AG04449 (cell line): ENCODE data around the gene FRMD4B.

Experiments used
- CTCF ChIA-PET: fragments of 350-600 bp; formaldehyde crosslinking; extraction: SDS; loops from one replicate; lab custom pipeline; 2021; ENCODE audit warnings: antibody characterized with exemption; lab: Yijun Ruan, JAX
- POLR2A ChIA-PET: fragments of 400-600, 350-600 bp; formaldehyde crosslinking; extraction: SDS; loops from one replicate; lab custom pipeline; 2020; ENCODE audit warnings: antibody characterized with exemption, inconsistent platforms; lab: Yijun Ruan, JAX
- DNase-seq: peaks from one replicate; pipeline ENCODE4 v3.0.0-alpha.2; 2010; ENCODE audit warnings: low read depth, low spot score
- H3K4me3 ChIP-seq: 2 replicates; pipeline ENCODE4 v1.5.1; 2011; ENCODE audit warnings: low read depth, mild to moderate bottlenecking, control low read depth, low read length
- CTCF ChIP-seq: IDR thresholded peaks from one replicate; pipeline ENCODE4 v1.5.1; 2011; ENCODE audit warnings: mild to moderate bottlenecking, moderate library complexity, low read length, control low read depth, inconsistent platforms; ENCODE audit not compliant: insufficient read depth; ENCODE audit errors: missing control alignments

Gene FRMD4B

DNA sequence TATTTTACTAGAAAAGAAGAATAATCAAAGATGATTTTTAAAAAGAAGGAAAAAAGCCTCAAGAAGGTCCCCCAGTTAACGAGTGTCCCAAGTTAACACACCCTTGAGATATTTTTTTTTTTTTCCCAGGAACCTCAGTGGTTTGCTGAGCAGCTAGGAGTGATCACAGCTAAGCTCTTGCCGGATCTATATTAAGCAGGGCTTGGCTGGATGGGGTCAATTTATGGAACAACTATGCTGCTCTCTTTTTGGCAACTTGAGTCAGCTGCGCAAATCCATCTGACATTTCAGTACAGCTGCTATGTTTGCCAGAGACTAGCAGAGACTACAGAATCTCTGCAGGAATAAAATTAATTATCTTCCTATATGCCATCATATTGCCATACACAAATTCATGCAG, 263.5 kb downstream of the FRMD4B start, which contains the start of gene LMOD3:
Gene LMOD3 (minus strand): TSS at position 193 of the 400 bp plus-strand sequence. CDS start 209 bp downstream, outside the sequence.
- DNase-seq: no peak
- H3K4me3 ChIP-seq: no peak within 1 kb of the TSS
- POLR2A ChIA-PET: no interaction called here
- CTCF ChIA-PET: interaction anchor here (0.9 to 8.6 kb wide), 6 partner anchors 8 to 550 kb away, joined by 4 to 110 read pairs (median 26); no protein-coding TSS in a partner anchor
- no peak for TF ChIP-seq CTCF

DNA sequence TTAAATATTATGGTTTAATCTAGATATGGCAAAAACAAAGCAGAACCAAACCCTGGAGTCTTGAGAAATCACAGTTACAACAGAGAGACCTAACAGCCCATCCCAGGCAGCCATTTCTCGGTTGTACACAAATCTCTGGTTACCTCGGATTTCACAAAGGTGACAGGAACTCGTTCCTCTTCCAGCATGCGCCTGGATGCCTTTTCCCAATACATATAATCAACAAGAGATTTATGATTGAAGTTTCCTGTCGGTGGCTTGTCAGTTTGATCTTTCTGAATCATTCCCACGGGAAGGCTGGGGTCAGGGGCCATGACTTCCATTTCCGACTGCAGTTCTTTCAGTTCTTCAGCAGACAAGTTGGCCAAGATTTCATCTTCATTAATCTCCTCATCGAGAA, 263.9 kb downstream of the FRMD4B start:
- no peak for TF ChIP-seq CTCF
- POLR2A ChIA-PET: no interaction called here
- CTCF ChIA-PET: interaction anchor here (0.9 to 8.6 kb wide), 17 partner anchors 9 to 550 kb away, joined by 3 to 110 read pairs (median 8); no protein-coding TSS in a partner anchor

DNA sequence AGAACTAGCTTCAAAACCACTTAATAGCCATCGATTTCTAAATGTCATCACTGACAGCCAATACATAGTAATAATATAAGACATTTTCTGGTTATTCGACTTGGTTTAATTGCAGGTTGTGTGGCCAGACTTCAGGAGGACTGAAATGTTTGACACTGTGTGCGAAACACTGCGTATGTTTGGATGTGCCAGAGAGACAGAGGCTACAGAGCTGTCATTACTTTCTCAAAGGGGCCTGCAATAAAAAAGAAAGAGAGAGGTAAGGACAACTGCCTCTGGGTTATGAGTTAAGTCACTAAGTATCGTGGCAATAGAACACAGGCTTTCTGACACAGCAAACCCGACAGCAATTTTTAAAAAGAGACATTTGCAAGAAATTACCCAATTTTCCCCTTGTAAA, 264.4 kb downstream of the FRMD4B start:
- DNase-seq: no peak
- no peak for TF ChIP-seq CTCF
- ChIA-PET POLR2A (no interaction called here), CTCF (interaction anchor here (0.6 to 8.6 kb wide), 31 partner anchors 9 to 550 kb away, joined by 3 to 110 read pairs (median 5); no protein-coding TSS in a partner anchor)
- H3K4me3 ChIP-seq: no peak overlapping the region

More for the DNA sequence above, 263.9 kb downstream of the FRMD4B start:
- no peak overlapping the region for H3K4me3 ChIP-seq
- DNase-seq: no peak

DNA sequence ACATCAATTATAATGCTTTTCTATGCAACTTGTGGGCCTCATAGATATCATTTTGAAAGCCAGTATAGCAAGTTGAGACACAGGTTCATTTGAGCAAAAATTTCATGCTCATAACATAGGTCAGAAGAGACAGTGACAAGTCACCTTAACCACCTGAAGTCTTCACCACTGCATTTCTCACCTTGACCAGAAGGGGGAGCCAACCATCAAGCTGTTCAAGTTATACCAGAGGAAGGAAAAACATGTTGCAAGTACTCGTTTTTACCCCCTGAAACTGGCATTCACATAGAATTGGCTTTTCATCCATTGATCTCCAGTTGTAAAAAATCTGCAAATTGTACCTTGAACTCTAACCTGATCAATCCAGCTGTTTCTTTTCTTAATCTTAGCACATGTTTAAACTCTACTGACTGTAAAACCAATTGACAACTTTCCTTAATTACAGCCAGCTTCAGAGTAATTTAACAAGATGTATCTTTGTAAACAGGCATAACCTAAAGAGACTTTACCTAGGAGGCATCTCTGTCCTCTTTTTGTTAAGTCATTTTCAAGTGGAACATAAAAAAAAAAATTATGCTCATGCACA, 264.9 kb downstream of the FRMD4B start:
- ChIA-PET CTCF (interaction anchor here (0.6 to 8.6 kb wide), 36 partner anchors 10 to 551 kb away, joined by 3 to 110 read pairs (median 5); partner anchors contain the start of gene ARL6IP5), POLR2A (no interaction called here)
- peak; percentile 85 for TF ChIP-seq CTCF
- DNase-seq: peak; percentile 31
- no peak overlapping the region for H3K4me3 ChIP-seq
